ENCODE data around the gene SLC32A1.

Gene SLC32A1

DNA sequence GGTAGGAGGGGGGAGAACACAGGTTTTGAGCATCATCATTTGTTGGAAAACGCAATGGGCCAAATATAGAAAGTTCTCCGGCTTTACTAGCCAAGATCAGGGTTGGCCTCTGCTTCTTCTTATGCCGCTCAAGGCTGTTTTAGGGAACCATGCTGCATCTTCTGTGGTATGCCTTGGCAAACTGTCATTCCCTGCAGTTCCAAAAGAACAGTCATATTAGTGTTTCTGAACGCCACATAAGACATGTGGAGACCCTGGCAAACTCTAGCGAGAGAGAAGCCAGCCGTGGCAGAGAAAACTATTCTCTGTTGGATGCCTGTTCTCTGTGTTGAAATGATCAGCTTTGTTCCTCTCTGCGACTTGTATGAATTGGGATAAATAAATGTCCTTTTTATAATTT, 34.8 kb downstream of the SLC32A1 start:
- no peaks in the 10 kb centered on the region for H3K9me3 Mint-ChIP-seq

GRCh38 chr20:38760978-38761377, 36.7 kb downstream of the SLC32A1 start:
- no peaks in the 10 kb centered on the region for H3K9me3 Mint-ChIP-seq
- peaks cover 7% of the 10 kb centered on the region for H3K4me1 Mint-ChIP-seq
- H3K36me3 Mint-ChIP-seq = peaks cover 72% of the 10 kb centered on the region
- H3K27ac Mint-ChIP-seq = no peak overlapping the region
- no peaks in the 10 kb centered on the region for H3K27me3 Mint-ChIP-seq
- no peak overlapping the region for H3K4me3 Mint-ChIP-seq
- no peak for ATAC-seq

More for the DNA sequence above, 34.8 kb downstream of the SLC32A1 start:
- H3K4me1 Mint-ChIP-seq = peaks cover 10% of the 10 kb centered on the region
- H3K27me3 Mint-ChIP-seq = no peaks in the 10 kb centered on the region
- H3K27ac Mint-ChIP-seq = no peak overlapping the region
- H3K4me3 Mint-ChIP-seq = no peak overlapping the region
- ATAC-seq = no peak
- peaks cover 76% of the 10 kb centered on the region for H3K36me3 Mint-ChIP-seq

DNA sequence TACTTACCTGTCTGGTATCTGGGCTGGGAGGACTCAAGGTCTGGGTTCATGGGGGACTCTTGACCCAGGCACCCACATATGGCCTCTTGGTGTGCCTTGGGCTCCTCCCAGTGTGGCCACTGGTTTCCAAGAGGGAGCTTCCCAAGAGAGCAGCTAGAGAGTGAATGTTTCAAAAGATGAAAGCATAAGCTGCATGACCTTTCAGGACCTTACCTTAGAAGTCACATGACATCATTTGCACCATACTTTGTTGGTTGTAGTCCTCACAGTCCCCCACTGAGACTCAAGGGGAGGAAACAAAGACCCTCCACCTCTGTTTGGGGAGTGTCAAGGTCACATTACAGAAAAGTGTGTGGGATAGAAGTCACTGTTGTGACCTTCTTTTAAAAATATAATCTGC, 37.9 kb downstream of the SLC32A1 start:
- Mint-ChIP-seq H3K9me3 (no peaks in the 10 kb centered on the region), H3K4me3 (no peak overlapping the region), H3K27me3 (no peaks in the 10 kb centered on the region), H3K27ac (no peak overlapping the region), H3K36me3 (peaks cover 73% of the 10 kb centered on the region), H3K4me1 (peaks cover 7% of the 10 kb centered on the region)
- no peak for ATAC-seq

DNA sequence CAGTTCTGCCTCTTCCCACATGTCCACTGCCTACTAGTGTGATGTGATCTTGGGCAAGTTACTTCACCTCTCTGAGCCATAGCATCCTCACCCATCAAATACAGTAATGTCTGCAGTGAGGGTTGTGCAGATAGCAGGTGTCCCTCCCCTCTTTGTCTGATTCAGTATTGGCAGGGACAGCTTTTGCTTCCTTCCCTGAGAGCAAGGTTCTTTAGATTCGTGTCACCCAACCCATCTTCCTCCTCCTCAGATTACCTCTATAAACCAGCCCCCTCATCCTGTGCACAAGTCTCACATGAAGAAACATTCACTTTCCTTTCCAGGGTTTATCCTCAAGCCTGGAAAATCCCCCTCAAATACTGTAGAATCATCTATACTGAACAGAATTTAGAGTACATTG, 39.3 kb downstream of the SLC32A1 start:
- no peak overlapping the region for H3K4me3 Mint-ChIP-seq
- no peaks in the 10 kb centered on the region for H3K27me3 Mint-ChIP-seq
- peaks cover 7% of the 10 kb centered on the region for H3K4me1 Mint-ChIP-seq
- ATAC-seq = no peak
- H3K27ac Mint-ChIP-seq = no peak overlapping the region
- H3K36me3 Mint-ChIP-seq = peaks cover 76% of the 10 kb centered on the region
- H3K9me3 Mint-ChIP-seq = no peaks in the 10 kb centered on the region

- no peak overlapping the region for H3K4me3 Mint-ChIP-seq
- peaks cover 7% of the 10 kb centered on the region for H3K4me1 Mint-ChIP-seq
- H3K36me3 Mint-ChIP-seq = peaks cover 78% of the 10 kb centered on the region
- H3K9me3 Mint-ChIP-seq = no peaks in the 10 kb centered on the region
- H3K27me3 Mint-ChIP-seq = no peaks in the 10 kb centered on the region
- H3K27ac Mint-ChIP-seq = no peak overlapping the region
- no peak for ATAC-seq
Measured at GRCh38 chr20:38764567-38765318, 40.5 kb downstream of the SLC32A1 start.

GRCh38 chr20:38766071-38766470, 41.8 kb downstream of the SLC32A1 start:
- ATAC-seq = no peak
- H3K9me3 Mint-ChIP-seq = no peaks in the 10 kb centered on the region
- no peak overlapping the region for H3K27ac Mint-ChIP-seq
- peaks cover 71% of the 10 kb centered on the region for H3K36me3 Mint-ChIP-seq
- no peaks in the 10 kb centered on the region for H3K27me3 Mint-ChIP-seq
- no peak overlapping the region for H3K4me3 Mint-ChIP-seq
- peaks cover 7% of the 10 kb centered on the region for H3K4me1 Mint-ChIP-seq

DNA sequence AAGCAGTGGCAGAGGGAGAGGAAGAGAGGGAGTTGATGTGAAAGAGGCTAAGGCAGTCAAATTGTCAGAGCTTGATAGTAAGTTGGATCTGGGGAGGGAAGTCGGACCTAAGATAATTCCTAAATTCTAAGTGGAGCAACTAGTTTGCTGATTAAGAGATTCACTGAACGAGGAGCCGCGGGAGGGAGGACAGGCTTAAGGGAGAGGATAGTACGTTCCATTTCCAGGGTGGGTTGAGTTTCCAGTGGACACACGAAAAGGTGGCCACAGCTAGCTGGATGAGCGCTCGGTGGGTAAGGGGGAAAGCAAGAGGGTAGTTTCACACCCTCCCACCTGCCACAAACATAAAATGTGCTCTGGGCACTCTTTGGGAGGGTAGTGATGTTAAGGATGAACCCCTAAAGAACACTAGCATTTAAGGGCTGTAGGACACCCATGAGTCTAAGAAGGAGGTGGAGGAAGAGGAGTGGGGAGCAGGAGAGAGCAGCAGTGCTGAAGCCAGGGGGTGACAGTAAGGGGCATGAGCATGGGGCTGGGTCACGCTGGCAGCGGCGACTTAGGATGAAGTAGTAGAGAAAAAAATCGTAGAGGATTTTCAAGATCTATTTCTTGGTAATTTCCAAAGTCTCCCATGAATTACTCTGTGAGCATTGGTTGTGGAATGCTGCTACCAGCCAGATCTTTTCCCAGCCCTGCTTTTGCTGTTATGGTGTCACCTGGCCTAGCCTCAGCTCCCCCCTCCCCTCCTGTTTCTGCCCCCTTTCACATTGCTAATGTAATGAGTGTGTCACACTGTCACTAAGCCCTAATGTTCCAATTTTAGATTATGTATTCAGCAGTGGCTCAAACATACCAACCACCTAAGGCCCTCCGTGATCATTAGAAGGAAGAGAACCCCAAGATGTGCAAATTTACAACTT, 45.4 kb downstream of the SLC32A1 start:
- H3K36me3 Mint-ChIP-seq = peaks cover 79% of the 10 kb centered on the region
- peaks cover 11% of the 10 kb centered on the region for H3K9me3 Mint-ChIP-seq
- no peak for ATAC-seq
- H3K4me1 Mint-ChIP-seq = peaks cover 5% of the 10 kb centered on the region
- no peak overlapping the region for H3K4me3 Mint-ChIP-seq
- peak overlapping the region; percentile 6 for H3K27ac Mint-ChIP-seq
- H3K27me3 Mint-ChIP-seq = no peaks in the 10 kb centered on the region

DNA sequence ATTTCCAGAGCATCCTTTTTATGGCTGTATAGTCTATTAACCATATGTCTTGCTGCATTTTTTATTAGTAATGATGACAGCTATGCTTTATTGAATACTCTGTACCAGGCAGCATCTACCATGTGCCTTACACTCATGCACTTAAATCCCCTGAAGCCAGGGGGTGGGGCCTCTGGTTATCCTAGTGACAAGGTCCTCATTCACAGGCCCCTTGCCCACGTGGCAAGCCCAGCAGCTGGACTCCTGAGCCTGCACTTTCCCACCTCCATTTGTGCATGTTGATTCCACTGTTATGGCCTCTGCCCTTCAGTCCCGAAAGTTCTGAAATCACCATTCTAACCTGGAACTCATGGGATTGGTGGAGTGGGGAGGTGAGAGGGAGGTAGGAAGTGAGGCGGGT, 46.3 kb downstream of the SLC32A1 start:
- Mint-ChIP-seq H3K27me3 (no peaks in the 10 kb centered on the region), H3K36me3 (peaks cover 78% of the 10 kb centered on the region), H3K27ac (no peak overlapping the region)

GRCh38 chr20:38770970-38771369, 46.7 kb downstream of the SLC32A1 start:
- peaks cover 74% of the 10 kb centered on the region for H3K36me3 Mint-ChIP-seq
- no peak for ATAC-seq
- H3K27ac Mint-ChIP-seq = no peak overlapping the region

More for the DNA sequence above, 46.3 kb downstream of the SLC32A1 start:
- Mint-ChIP-seq H3K4me1 (peaks cover 5% of the 10 kb centered on the region), H3K9me3 (peaks cover 11% of the 10 kb centered on the region), H3K4me3 (no peak overlapping the region)
- no peak for ATAC-seq

GRCh38 chr20:38771621-38772020, 47.3 kb downstream of the SLC32A1 start:
- Mint-ChIP-seq H3K27me3 (no peaks in the 10 kb centered on the region), H3K27ac (no peak overlapping the region), H3K4me3 (no peak overlapping the region), H3K36me3 (peaks cover 72% of the 10 kb centered on the region), H3K9me3 (peaks cover 11% of the 10 kb centered on the region), H3K4me1 (peaks cover 5% of the 10 kb centered on the region)
- ATAC-seq = no peak

More at GRCh38 chr20:38770970-38771369, 46.7 kb downstream of the SLC32A1 start:
- Mint-ChIP-seq H3K27me3 (no peaks in the 10 kb centered on the region), H3K9me3 (peaks cover 11% of the 10 kb centered on the region), H3K4me3 (no peak overlapping the region), H3K4me1 (peaks cover 5% of the 10 kb centered on the region)

DNA sequence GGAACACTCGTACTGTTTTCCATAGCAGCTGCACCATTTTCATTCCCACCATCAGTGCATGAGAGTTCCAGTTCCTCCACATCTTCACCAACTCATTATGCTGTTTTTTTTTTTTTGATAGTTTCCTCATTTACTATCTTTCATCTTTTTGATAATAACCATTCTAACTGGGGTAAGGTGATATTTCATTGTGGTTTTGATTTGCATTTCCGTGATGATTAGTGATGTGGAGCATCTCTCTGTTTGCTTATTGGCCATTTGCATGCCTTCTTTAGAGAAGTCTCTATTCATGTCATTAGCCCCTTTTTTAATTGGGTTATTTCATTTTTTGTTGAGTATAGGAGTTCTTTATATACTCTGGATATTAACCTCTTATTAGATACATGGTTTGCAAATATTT, 49.9 kb downstream of the SLC32A1 start:
- Mint-ChIP-seq H3K27ac (no peak overlapping the region), H3K27me3 (no peaks in the 10 kb centered on the region)
- no peak for ATAC-seq

GRCh38 chr20:38776363-38776762, 52.1 kb downstream of the SLC32A1 start:
- ATAC-seq = no peak
- peaks cover 42% of the 10 kb centered on the region for H3K36me3 Mint-ChIP-seq
- H3K27me3 Mint-ChIP-seq = no peaks in the 10 kb centered on the region

More for the DNA sequence above, 49.9 kb downstream of the SLC32A1 start:
- peaks cover 11% of the 10 kb centered on the region for H3K9me3 Mint-ChIP-seq
- H3K4me3 Mint-ChIP-seq = no peak overlapping the region
- H3K36me3 Mint-ChIP-seq = peaks cover 57% of the 10 kb centered on the region
- H3K4me1 Mint-ChIP-seq = peaks cover 5% of the 10 kb centered on the region

More at GRCh38 chr20:38776363-38776762, 52.1 kb downstream of the SLC32A1 start:
- peak overlapping the region; percentile 63 for H3K27ac Mint-ChIP-seq
- H3K9me3 Mint-ChIP-seq = peaks cover 11% of the 10 kb centered on the region
- H3K4me3 Mint-ChIP-seq = peak overlapping the region; percentile 21
- peaks cover 5% of the 10 kb centered on the region for H3K4me1 Mint-ChIP-seq

Data from stimulated activated memory B cell treated with anti-CD40 and anti-IgM and Interleukin-4, amounts not matched to agents 10 μg/mL and 1 μg/mL and 100 μg/mL, for 72 hours (primary cell).